KG1 (cell line): Measurements from ENCODE around the gene CDX1.

Experiments
- DNase-seq: peaks from one replicate; lab custom pipeline; 2025; lab: John Stamatoyannopoulos, UW

Gene CDX1

GRCh38 chr5:150166650-150167511 lies at the start of gene CDX1:
CDX1 (plus strand) TSS chr5:150166778; CDS start chr5:150166877, 99 bp downstream.
- DNase-seq = no peak

GRCh38 chr5:150117945-150118560 lies 48.5 kb upstream of the CDX1 start:
- DNase-seq = no peak

DNA sequence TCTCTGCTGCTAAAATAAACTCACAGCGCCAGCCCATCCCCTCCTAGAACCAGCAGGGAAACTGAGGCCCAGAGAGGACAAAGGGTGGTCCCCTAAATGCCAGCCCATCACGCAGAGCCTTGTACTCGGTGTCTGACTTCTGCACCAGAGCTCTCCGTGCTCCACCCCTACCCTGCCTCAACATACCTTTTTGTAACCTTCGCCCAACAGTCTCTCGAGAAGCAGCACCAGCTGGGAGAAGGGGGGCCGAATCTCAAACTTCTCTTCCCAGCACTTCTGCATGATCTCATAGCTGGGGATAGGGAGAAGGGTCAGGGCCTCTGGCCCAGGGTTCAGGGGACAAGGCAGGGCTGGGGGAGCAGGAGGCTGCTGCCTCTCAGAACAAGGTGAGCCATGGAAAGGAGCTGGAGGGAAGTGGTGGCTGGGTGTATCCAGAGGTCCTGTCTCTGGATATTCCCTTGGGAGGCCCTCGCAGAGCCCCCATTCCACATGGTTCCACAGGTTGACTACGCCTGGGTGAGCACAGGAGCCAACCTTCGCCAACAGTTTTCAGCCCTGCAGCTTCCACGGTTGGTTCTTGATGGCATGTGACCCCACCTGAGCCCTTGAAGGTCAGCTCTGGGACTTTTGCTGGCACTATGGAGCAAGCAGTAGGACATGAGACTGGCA lies 47.9 kb upstream of the CDX1 start:
- no peak for DNase-seq

- DNase-seq = no peak
Measured at GRCh38 chr5:150119421-150120061, 47.0 kb upstream of the CDX1 start.

DNA sequence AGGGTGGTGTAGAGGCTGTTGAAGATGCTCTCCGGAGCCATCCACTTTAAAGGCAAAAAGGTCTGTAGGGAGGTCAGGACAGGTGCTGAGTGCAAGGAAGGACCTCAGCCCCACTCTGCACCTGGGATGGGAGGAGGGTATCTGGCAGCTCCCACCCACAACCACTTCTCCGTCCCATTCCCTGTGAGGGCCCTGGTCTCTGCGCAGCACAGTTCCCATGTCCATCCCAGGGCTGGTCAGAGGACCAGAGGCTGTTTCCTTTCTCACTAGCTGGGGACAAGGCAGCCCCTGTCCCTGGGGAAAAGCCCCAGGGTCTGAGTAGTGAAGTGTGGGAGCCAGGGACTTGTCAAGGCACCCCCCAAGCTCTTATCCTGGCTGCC lies 46.5 kb upstream of the CDX1 start:
- DNase-seq = no peak

DNA sequence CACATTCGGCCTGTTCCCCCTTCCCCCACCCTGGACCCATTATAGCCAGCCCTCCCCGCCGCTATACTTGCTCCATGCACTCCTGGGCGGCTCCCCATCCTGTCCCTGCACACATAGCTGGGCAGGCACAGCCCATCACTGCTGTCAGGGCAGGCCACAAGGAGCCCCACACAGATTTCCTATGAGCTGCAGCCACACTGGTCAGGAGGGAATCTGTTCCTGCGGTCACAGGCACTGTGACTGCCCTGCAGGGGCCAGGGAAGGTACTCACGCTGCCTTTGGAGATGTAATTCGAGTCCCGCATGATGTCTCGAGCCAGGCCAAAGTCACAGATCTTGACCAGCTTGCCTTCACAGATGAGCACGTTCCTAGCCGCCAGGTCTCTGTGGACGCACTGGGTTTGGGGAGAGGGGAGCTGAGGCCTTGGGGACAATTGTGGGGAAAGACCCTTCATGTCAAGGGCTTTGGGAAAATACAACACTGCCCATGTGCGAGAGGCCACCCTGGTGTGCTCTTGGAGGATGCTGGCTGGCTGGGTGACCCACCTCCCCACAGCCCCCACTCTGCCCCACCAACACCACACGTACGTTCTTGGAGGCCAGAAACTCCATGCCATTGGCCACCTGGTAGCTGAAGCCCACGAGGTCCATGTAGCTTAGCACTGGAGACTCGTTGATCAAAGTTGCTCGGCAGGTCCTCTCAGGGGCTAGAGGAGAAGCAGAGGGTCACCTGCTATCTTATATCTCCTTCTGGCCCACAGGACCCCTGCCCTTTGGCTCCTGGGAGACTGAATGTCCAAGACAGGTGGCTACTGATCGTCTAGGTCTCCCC lies 45.7 kb upstream of the CDX1 start:
- no peak for DNase-seq

DNA sequence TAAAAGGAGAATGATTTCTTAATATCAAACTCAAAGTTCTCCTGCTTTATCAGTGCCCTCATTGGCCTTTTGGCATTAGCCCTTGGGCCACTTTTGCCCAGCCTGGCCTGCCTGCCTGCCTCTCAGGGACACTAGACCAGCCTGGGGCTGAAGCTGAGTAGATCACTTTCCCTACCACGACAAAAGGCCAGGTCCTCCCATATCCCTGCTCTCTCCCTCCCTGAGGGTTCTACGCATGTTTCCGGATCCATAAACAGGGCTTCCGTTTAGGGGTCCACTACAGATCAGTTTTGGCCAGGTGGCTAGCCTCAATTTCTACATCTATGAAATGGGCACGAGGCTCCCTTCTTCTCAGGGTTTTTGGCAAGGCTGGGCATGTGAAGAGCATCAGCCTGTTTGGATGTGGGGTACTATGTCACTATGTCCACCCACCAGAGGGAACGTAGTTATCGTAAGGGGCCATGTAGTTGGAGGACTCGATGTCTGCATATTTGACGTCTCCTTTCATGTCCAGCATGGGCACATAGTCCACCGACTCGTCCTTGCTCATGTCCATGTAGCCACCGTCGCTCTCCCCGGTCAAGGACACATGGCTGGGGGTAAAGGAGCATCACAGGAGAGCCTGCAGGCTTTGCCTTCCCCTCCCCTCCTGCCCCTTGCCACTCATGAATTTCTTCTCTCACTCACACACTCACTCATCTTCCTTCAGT lies 45.0 kb upstream of the CDX1 start:
- no peak for DNase-seq

DNA sequence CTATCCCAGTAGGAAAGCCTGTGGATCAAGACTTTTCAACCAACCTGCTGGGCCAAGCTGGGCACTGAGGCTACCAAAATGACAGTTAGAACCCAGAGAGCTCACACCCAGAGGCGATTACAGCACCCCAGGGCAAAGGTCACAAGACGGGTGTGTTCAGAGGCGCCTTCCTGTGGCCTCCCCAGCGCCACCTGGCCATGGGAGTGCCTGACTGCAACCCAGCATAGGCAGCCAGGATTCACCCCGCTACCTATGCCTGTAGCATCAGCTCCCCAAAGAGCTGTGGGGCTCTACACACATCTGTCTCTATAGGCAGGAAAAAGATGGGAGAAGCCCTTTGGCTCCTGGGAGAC lies 44.4 kb upstream of the CDX1 start:
- DNase-seq = no peak

GRCh38 chr5:150122536-150123481 lies 43.8 kb upstream of the CDX1 start:
- no peak for DNase-seq

DNA sequence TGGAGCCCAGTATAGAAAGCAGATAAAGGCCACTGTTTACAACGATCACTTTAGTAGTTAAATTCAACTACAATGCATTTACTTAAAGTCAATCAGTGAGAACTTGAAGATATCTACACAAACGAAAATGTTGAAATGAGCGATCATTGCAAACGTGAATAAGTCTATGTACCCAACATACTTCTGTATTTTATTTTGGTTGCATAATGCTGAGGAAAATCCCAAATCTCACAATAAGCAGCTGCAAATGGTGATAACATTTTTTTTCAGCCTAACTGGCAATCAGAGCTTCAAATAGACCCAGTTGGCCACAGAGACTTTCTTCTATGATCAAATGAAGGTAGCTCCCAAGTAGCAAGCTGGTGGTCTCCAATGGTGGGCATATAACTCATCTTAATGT lies 43.0 kb upstream of the CDX1 start:
- DNase-seq = no peak

- no peak for DNase-seq
Measured at GRCh38 chr5:150124111-150124557, 42.4 kb upstream of the CDX1 start.

DNA sequence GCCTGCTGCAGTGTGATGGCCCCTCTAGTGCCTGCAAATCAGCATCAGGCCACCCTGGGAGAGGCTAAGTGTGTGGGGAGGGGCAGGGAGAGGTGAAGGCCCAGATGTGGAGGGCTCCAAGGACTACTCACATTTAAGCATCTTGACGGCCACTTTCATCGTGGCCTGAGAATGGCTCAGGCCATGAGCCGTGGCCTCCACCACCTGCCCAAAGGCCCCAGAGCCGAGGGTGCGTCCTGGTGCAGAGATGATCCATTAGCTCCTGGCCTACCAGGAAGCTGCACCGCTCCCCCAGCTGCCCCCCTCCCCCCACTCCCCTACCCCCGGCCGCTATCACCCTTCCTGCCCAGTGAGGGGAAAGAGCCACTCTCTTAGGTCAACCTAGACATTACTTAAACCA lies 42.0 kb upstream of the CDX1 start:
- DNase-seq = no peak

DNA sequence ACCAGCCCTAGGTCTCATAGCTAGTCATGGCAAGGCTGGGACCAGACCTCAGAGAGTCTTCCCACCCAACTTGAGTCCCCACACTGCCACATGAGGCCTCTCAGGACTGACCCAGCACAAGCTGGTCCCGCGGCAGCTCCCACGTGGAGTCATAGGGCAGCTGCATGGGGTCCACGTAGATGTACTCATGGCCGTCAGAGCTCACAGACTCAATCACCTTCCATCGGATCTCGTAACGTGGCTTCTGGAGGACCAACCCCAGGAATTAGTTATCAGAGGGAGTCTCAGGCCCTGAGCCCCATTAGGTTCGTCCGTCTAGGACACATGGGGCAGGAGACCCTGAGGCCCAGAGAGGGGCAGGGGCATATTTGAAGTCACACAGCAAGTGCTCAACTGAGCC lies 41.2 kb upstream of the CDX1 start:
- DNase-seq = no peak

DNA sequence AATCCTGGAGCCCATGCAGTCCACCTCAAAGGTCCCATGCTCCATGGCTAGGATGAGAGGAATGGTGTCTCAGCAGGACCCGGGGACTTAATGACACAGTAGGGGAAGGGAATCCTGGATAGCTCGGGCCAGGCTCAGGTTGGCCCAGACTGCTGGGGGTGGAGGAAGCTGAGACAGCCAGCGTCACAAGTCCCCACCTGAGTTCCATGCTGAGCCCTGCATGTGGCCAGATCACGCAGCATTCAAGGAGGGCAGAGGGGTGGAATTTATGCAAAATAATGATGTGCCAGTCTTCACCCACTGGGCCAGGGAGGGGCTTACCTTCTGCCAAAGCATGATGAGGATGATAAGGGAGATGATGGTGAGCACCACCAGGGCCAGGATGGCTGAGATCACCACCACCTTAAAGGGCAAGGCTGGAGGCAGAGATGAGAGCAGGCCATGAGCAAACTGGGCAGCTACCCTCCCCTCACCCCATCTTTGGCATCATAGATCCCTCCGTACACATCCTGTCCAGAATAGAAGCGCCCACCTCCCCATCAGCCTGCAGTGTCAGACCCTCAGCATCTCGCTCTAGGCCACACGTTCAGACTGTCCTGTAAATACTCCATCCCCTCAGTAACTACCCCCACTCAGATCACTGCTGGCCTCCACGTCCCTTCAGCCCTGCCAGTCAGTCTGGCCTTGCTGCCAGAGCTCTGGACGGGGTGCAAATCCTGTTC lies 40.2 kb upstream of the CDX1 start:
- DNase-seq = no peak

DNA sequence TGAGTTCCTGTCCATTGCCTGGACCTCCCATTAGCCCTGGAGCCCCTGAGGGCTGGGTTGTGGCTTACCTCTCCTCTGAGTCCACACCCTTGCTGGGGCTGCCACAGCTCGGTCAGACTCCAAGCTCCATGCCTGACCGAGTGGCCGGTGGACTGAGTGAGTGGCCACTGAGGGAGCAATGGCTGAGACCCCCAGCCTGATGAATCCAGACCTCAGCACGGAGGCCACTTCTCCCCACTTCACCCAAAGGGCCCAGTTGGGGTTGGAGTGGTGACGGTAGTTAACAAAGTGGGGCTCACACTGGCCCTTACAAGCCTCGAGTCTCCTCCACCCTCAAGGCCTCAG lies 39.7 kb upstream of the CDX1 start:
- DNase-seq = no peak

GRCh38 chr5:150129454-150129812 lies 37.1 kb upstream of the CDX1 start:
- DNase-seq = no peak

GRCh38 chr5:150129813-150130492 lies 36.6 kb upstream of the CDX1 start:
- no peak for DNase-seq

- no peak for DNase-seq
Measured at GRCh38 chr5:150130493-150130922, 36.1 kb upstream of the CDX1 start.

- DNase-seq = no peak
Measured at GRCh38 chr5:150131461-150131860, 35.1 kb upstream of the CDX1 start.
